ENCODE results near the gene TUBB8B. TPM values are rescaled to one million over a fixed set of nuclear protein-coding genes. Genes with fewer than 3 reads are reported as not detected.
"Not testable (repeated sequence)": the region's sequence is repeated elsewhere in the genome, so short reads cannot be mapped to it uniquely, and the experiment has no call there.

TUBB8B gene
- not detected in 2 replicates for total RNA-seq (2014; rRNA removed)
- not detected for Bru-seq, nascent RNA
- not detected for BruChase-seq, experiment 1, labeled RNA remaining after a 6-hour chase
- BruChase-seq, experiment 2, labeled RNA remaining after a 2-hour chase = not detected
- long read RNA-seq = 0 reads

- H3K4me2 ChIP-seq (ENCODE audit: low read length); H3K27me3 ChIP-seq (ENCODE audit: low read length); H4K20me1 ChIP-seq (ENCODE audit: low read length); H3K27ac ChIP-seq (ENCODE audit: low read length); DNase-seq; intact Hi-C loops (cut with micrococcal nuclease); H3K9me2 ChIP-seq (replicated peaks; ENCODE audit: low read length); ATAC-seq; H3K4me3 ChIP-seq (ENCODE audit: low read length); H3F3A ChIP-seq (ENCODE audit: low read length, unreplicated experiment); BruUV-seq (replicated peaks); H2AFZ ChIP-seq (ENCODE audit: low read length); H3K9ac ChIP-seq (ENCODE audit: low read length); CTCF ChIA-PET; H3K9me3 ChIP-seq (ENCODE audit: low read length); H3K4me1 ChIP-seq (ENCODE audit: insufficient read depth, low read length); H3K79me2 ChIP-seq (ENCODE audit: low read length); POLR2A ChIA-PET (ENCODE audit: unreplicated experiment); H3K36me3 ChIP-seq (ENCODE audit: low read depth, low read length): not testable (repeated sequence)
Measured at GRCh38 chr18:49176-49665, at the start of gene TUBB8B. Gene TUBB8B (minus strand): TSS chr18:49615. CDS start chr18:49557, 58 bp downstream.

GRCh38 chr18:97252-97914 lies 48.0 kb upstream of the TUBB8B start:
- H3K27me3 ChIP-seq (ENCODE audit: low read length); H3K9ac ChIP-seq (ENCODE audit: low read length); H3K4me2 ChIP-seq (ENCODE audit: low read length); H3F3A ChIP-seq (ENCODE audit: low read length, unreplicated experiment); H3K4me1 ChIP-seq (ENCODE audit: insufficient read depth, low read length); intact Hi-C loops (cut with micrococcal nuclease); DNase-seq; CTCF ChIA-PET; H3K36me3 ChIP-seq (ENCODE audit: low read depth, low read length); H3K9me3 ChIP-seq (ENCODE audit: low read length); H3K27ac ChIP-seq (ENCODE audit: low read length); H2AFZ ChIP-seq (ENCODE audit: low read length); H3K9me2 ChIP-seq (replicated peaks; ENCODE audit: low read length); H3K79me2 ChIP-seq (ENCODE audit: low read length); ATAC-seq; H4K20me1 ChIP-seq (ENCODE audit: low read length); H3K4me3 ChIP-seq (ENCODE audit: low read length); BruUV-seq (replicated peaks); POLR2A ChIA-PET (ENCODE audit: unreplicated experiment): not testable (repeated sequence)

GRCh38 chr18:96767-97131 lies 47.3 kb upstream of the TUBB8B start:
- H3K9me2 ChIP-seq (replicated peaks; ENCODE audit: low read length); H3K9me3 ChIP-seq (ENCODE audit: low read length); H3K4me2 ChIP-seq (ENCODE audit: low read length); H3K9ac ChIP-seq (ENCODE audit: low read length); H3K27me3 ChIP-seq (ENCODE audit: low read length); H3K36me3 ChIP-seq (ENCODE audit: low read depth, low read length); H3K79me2 ChIP-seq (ENCODE audit: low read length); H4K20me1 ChIP-seq (ENCODE audit: low read length); BruUV-seq (replicated peaks); H2AFZ ChIP-seq (ENCODE audit: low read length); H3F3A ChIP-seq (ENCODE audit: low read length, unreplicated experiment); H3K4me3 ChIP-seq (ENCODE audit: low read length); POLR2A ChIA-PET (ENCODE audit: unreplicated experiment); CTCF ChIA-PET; ATAC-seq; H3K4me1 ChIP-seq (ENCODE audit: insufficient read depth, low read length); intact Hi-C loops (cut with micrococcal nuclease); DNase-seq; H3K27ac ChIP-seq (ENCODE audit: low read length): not testable (repeated sequence)

- DNase-seq; H3K4me2 ChIP-seq (ENCODE audit: low read length); H3K79me2 ChIP-seq (ENCODE audit: low read length); H4K20me1 ChIP-seq (ENCODE audit: low read length); ATAC-seq; H2AFZ ChIP-seq (ENCODE audit: low read length); H3K9me3 ChIP-seq (ENCODE audit: low read length); POLR2A ChIA-PET (ENCODE audit: unreplicated experiment); H3K36me3 ChIP-seq (ENCODE audit: low read depth, low read length); H3K27ac ChIP-seq (ENCODE audit: low read length); H3K9ac ChIP-seq (ENCODE audit: low read length); H3K27me3 ChIP-seq (ENCODE audit: low read length); CTCF ChIA-PET; intact Hi-C loops (cut with micrococcal nuclease); BruUV-seq (replicated peaks); H3K9me2 ChIP-seq (replicated peaks; ENCODE audit: low read length); H3K4me1 ChIP-seq (ENCODE audit: insufficient read depth, low read length); H3K4me3 ChIP-seq (ENCODE audit: low read length); H3F3A ChIP-seq (ENCODE audit: low read length, unreplicated experiment): not testable (repeated sequence)
Measured at GRCh38 chr18:96101-96766, 46.8 kb upstream of the TUBB8B start.

GRCh38 chr18:95580-95979 lies 46.2 kb upstream of the TUBB8B start:
- H3K9me3 ChIP-seq (ENCODE audit: low read length); CTCF ChIA-PET; H3F3A ChIP-seq (ENCODE audit: low read length, unreplicated experiment); H3K27ac ChIP-seq (ENCODE audit: low read length); DNase-seq; H3K4me1 ChIP-seq (ENCODE audit: insufficient read depth, low read length); H3K4me3 ChIP-seq (ENCODE audit: low read length); ATAC-seq; H3K79me2 ChIP-seq (ENCODE audit: low read length); H3K9me2 ChIP-seq (replicated peaks; ENCODE audit: low read length); BruUV-seq (replicated peaks); H3K36me3 ChIP-seq (ENCODE audit: low read depth, low read length); POLR2A ChIA-PET (ENCODE audit: unreplicated experiment); H3K27me3 ChIP-seq (ENCODE audit: low read length); H3K9ac ChIP-seq (ENCODE audit: low read length); H3K4me2 ChIP-seq (ENCODE audit: low read length); H4K20me1 ChIP-seq (ENCODE audit: low read length); H2AFZ ChIP-seq (ENCODE audit: low read length); intact Hi-C loops (cut with micrococcal nuclease): not testable (repeated sequence)

GRCh38 chr18:93897-94408 lies 44.5 kb upstream of the TUBB8B start:
- ATAC-seq; H3K9me2 ChIP-seq (replicated peaks; ENCODE audit: low read length); H3K27ac ChIP-seq (ENCODE audit: low read length); H3F3A ChIP-seq (ENCODE audit: low read length, unreplicated experiment); H3K9ac ChIP-seq (ENCODE audit: low read length); H4K20me1 ChIP-seq (ENCODE audit: low read length); H3K4me3 ChIP-seq (ENCODE audit: low read length); DNase-seq; BruUV-seq (replicated peaks); H3K27me3 ChIP-seq (ENCODE audit: low read length); H2AFZ ChIP-seq (ENCODE audit: low read length); H3K79me2 ChIP-seq (ENCODE audit: low read length); H3K4me1 ChIP-seq (ENCODE audit: insufficient read depth, low read length); H3K4me2 ChIP-seq (ENCODE audit: low read length); CTCF ChIA-PET; POLR2A ChIA-PET (ENCODE audit: unreplicated experiment); intact Hi-C loops (cut with micrococcal nuclease); H3K9me3 ChIP-seq (ENCODE audit: low read length); H3K36me3 ChIP-seq (ENCODE audit: low read depth, low read length): not testable (repeated sequence)
